Hepatocyte (in vitro differentiated cells): ENCODE results near the gene TMA7.

ENCODE experiments used
- CTCF ChIP-seq: fragments of 200-600 bp; sonication (generic); IDR thresholded peaks from 2 replicates; pipeline ENCODE4 v1.5.1; 2016; ENCODE audit warnings: antibody characterized with exemption, mild to moderate bottlenecking; ENCODE audit not compliant: poor library complexity
- EZH2phosphoT487 ChIP-seq: fragments of 200-600 bp; sonication (generic); IDR thresholded peaks from one replicate; pipeline ENCODE4 v1.6.1; 2018; ENCODE audit warnings: antibody characterized with exemption, mild to moderate bottlenecking, low read depth, moderate library complexity; ENCODE audit not compliant: unreplicated experiment, severe bottlenecking

- TF ChIP-seq CTCF (no peak), EZH2phosphoT487 (no peak)
These were observed 21.9 kb upstream of the TMA7 start for GRCh38 chr3:48418140-48418539.
